Muscle layer of duodenum (tissue), 2 donors: Measurements from ENCODE around the gene EXOC6.
"Not testable (repeated sequence)": the region's sequence is repeated elsewhere in the genome, so short reads cannot be mapped to it uniquely, and the experiment has no call there.

Experiments
- H3K27ac ChIP-seq: one replicate; pipeline ENCODE4 v1.7.0; 2013; ENCODE audit warnings: mild to moderate bottlenecking, low read length
- H3K27me3 ChIP-seq: one replicate; pipeline ENCODE4 v1.7.0; 2013; ENCODE audit warnings: low read depth, mild to moderate bottlenecking, control low read depth, low read length
- H3K36me3 ChIP-seq, 2 donors: one replicate each; pipeline ENCODE4 v1.7.0; 2013; ENCODE audit warnings: low read length in 2 of 2, control low read depth in 1 of 2, mild to moderate bottlenecking in 1 of 2; ENCODE audit not compliant: insufficient read depth in 2 of 2, control insufficient read depth in 1 of 2
- H3K4me1 ChIP-seq, 2 donors: one replicate each; pipeline ENCODE4 v1.7.0; 2013; ENCODE audit warnings: low read length in 2 of 2, mild to moderate bottlenecking in 2 of 2, control low read depth in 1 of 2, moderate library complexity in 1 of 2; ENCODE audit not compliant: insufficient read depth in 2 of 2, control insufficient read depth in 1 of 2
- H3K4me3 ChIP-seq, 2 donors: one replicate each; pipeline ENCODE4 v1.7.0; 2013; ENCODE audit warnings: low read length in 2 of 2, low read depth in 1 of 2, mild to moderate bottlenecking in 1 of 2
- H3K9me3 ChIP-seq, 2 donors: one replicate each; pipeline ENCODE4 v1.7.0; 2013; ENCODE audit warnings: low read length in 2 of 2, control low read depth in 1 of 2, mild to moderate bottlenecking in 1 of 2; ENCODE audit not compliant: control insufficient read depth in 1 of 2
- donor health status: healthy.

The EXOC6 gene

DNA sequence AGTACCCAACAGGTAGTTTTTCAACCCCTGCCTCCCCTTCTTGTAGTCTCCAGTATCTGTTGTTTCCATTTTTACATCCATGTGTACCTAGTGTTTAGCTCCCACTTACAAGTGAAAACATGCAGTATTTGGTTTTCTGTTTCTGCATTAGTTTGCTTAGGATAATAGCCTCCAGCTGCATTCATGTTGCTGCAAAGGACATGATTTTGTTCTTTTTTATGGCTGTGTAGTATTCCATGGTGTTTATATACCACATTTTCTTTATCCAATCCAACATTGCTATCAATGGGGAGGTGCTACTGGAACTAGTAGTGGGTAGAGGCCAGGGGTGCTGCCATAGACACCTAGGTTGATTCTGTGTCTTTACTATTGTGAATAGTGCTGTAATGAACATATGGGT lies 104.3 kb downstream of the EXOC6 start:
- not testable (repeated sequence) for H3K27ac ChIP-seq, H3K9me3 ChIP-seq, H3K4me3 ChIP-seq, H3K27me3 ChIP-seq, H3K4me1 ChIP-seq
- H3K36me3 ChIP-seq: peaks cover 12 to 25% of the 10 kb centered on the region in 2 donors

GRCh38 chr10:92957223-92958010 lies 109.1 kb downstream of the EXOC6 start:
- no peaks in the 10 kb centered on the region for H3K27me3 ChIP-seq
- peaks cover 9 to 23% of the 10 kb centered on the region in 2 donors for H3K36me3 ChIP-seq
- H3K27ac ChIP-seq: no peak overlapping the region
- H3K4me1 ChIP-seq: no peaks in the 10 kb centered on the region
- H3K4me3 ChIP-seq: no peak overlapping the region
- peaks cover 0 to 2% of the 10 kb centered on the region in 2 donors for H3K9me3 ChIP-seq

GRCh38 chr10:92961638-92962037 lies 113.3 kb downstream of the EXOC6 start:
- H3K9me3 ChIP-seq: no peaks in the 10 kb centered on the region
- no peaks in the 10 kb centered on the region for H3K27me3 ChIP-seq
- H3K4me1 ChIP-seq: no peaks in the 10 kb centered on the region
- no peak overlapping the region for H3K27ac ChIP-seq
- no peak overlapping the region for H3K4me3 ChIP-seq
- peaks cover 4% of the 10 kb centered on the region in 2 donors for H3K36me3 ChIP-seq

GRCh38 chr10:92965314-92965713 lies 117.0 kb downstream of the EXOC6 start:
- Histone ChIP-seq H3K27ac (no peak overlapping the region), H3K9me3 (no peaks in the 10 kb centered on the region), H3K36me3 (peaks cover 0 to 7% of the 10 kb centered on the region in 2 donors), H3K27me3 (no peaks in the 10 kb centered on the region), H3K4me3 (no peak overlapping the region), H3K4me1 (no peaks in the 10 kb centered on the region)

DNA sequence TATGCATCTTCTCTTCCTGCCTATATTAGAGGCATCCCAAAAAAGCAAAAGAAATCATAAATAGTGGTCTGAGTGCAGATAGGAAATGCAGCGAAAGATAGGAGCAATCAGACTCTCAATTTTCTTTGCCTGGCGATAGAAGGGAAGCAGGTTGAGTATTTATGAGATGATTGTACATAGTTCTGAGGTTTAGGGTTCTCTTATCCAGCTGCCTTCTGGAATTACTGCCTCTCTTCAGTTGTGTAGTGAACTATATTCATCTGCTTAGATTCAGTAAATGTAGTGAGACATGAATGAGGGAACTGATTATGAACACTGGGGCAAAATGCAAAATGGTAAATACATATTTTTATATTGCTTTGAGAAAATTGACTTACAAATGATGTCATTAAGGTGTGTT lies 119.3 kb downstream of the EXOC6 start:
- H3K27me3 ChIP-seq: no peaks in the 10 kb centered on the region
- H3K4me1 ChIP-seq: peaks cover 0 to 4% of the 10 kb centered on the region in 2 donors
- H3K4me3 ChIP-seq: no peak overlapping the region
- peaks cover 0 to 7% of the 10 kb centered on the region in 2 donors for H3K36me3 ChIP-seq
- no peaks in the 10 kb centered on the region for H3K9me3 ChIP-seq
- no peak overlapping the region for H3K27ac ChIP-seq

GRCh38 chr10:92969151-92969550 lies 120.8 kb downstream of the EXOC6 start:
- Histone ChIP-seq H3K27me3 (no peaks in the 10 kb centered on the region), H3K36me3 (peaks cover 0 to 7% of the 10 kb centered on the region in 2 donors), H3K9me3 (no peaks in the 10 kb centered on the region), H3K4me1 (peaks cover 0 to 4% of the 10 kb centered on the region in 2 donors), H3K27ac (no peak overlapping the region), H3K4me3 (no peak overlapping the region)

DNA sequence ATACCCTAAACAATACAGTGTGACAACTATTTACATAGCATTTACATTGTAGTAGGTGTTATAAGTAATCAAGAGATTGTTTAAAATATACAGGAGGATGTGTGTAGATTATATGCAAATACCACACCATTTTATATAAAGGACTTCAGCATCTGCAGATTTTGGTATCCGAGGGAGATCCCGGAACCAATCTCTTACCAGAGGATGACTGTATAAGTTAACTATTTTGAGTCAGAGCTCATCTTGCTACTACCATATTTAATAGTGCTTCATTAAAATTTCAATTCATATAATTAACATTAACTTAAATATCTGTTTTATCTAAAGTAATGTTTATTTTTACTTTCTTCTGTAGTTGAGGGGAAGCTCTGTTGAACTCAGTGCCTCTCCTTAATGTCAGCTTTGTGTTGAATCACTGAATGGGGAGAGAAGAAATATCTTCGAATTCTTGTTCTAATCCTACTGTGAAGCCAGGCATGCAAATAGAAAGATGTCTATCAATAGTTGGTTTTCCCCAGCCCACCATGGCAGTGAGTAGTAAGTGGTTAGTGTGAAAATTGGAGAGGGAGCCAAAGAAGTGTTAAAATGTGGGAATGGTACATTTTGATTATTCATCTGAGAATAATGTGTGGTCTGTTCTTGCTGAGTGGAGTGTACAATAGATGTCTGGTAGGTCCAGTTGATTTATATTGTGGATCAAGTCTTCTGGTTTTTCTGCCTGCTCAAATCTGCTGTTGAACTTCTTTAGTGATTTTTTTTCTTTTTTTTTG lies 122.2 kb downstream of the EXOC6 start:
- H3K27ac ChIP-seq: no peak overlapping the region
- H3K36me3 ChIP-seq: peaks cover 0 to 7% of the 10 kb centered on the region in 2 donors
- no peaks in the 10 kb centered on the region for H3K27me3 ChIP-seq
- peaks cover 0 to 4% of the 10 kb centered on the region in 2 donors for H3K4me1 ChIP-seq
- no peak overlapping the region for H3K4me3 ChIP-seq
- H3K9me3 ChIP-seq: no peaks in the 10 kb centered on the region

GRCh38 chr10:92972066-92972870 lies 123.9 kb downstream of the EXOC6 start:
- Histone ChIP-seq H3K27ac (no peak overlapping the region), H3K4me3 (no peak overlapping the region), H3K9me3 (no peaks in the 10 kb centered on the region), H3K36me3 (peaks cover 0 to 7% of the 10 kb centered on the region in 2 donors), H3K27me3 (no peaks in the 10 kb centered on the region), H3K4me1 (peaks cover 0 to 4% of the 10 kb centered on the region in 2 donors)

DNA sequence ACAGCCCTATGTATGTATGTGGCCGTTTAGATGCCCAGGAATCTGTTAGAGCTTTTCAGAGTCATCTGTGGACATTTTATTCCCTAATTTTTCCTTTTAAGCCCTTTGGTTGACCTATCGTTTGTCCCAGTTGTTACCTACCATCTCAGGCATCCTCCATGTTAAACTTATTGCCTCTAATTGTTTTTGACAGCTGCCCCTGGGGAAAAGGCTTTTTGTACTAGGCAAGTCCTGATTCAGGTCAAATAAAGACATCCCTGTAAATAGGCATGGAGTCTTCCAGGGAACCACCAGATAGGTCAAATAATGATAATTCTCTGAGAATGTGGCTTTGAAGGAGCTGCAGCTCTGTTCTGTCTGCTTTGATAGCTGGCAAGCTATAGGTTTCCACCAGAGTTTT lies 124.6 kb downstream of the EXOC6 start:
- H3K4me3 ChIP-seq: no peak overlapping the region
- H3K27me3 ChIP-seq: no peaks in the 10 kb centered on the region
- H3K27ac ChIP-seq: no peak overlapping the region
- H3K4me1 ChIP-seq: peaks cover 0 to 4% of the 10 kb centered on the region in 2 donors
- H3K9me3 ChIP-seq: no peaks in the 10 kb centered on the region
- H3K36me3 ChIP-seq: peaks cover 0 to 7% of the 10 kb centered on the region in 2 donors

GRCh38 chr10:92976278-92976677 lies 128.0 kb downstream of the EXOC6 start:
- not testable (repeated sequence) for H3K27me3 ChIP-seq, H3K4me3 ChIP-seq, H3K36me3 ChIP-seq, H3K4me1 ChIP-seq, H3K27ac ChIP-seq, H3K9me3 ChIP-seq

GRCh38 chr10:92989250-92989649 lies 140.9 kb downstream of the EXOC6 start:
- H3K4me1 ChIP-seq: no peaks in the 10 kb centered on the region
- no peak overlapping the region for H3K4me3 ChIP-seq
- no peak overlapping the region for H3K27ac ChIP-seq
- no peaks in the 10 kb centered on the region for H3K27me3 ChIP-seq
- H3K9me3 ChIP-seq: no peaks in the 10 kb centered on the region
- H3K36me3 ChIP-seq: no peaks in the 10 kb centered on the region
